PC-3 (cell line): Measurements from ENCODE around the gene SLC38A10. TPM values are rescaled to one million over a fixed set of nuclear protein-coding genes. Genes with fewer than 3 reads are reported as not detected.

Experiments
- ATAC-seq: fragments of 200-7000 bp; cut with Tn5 transposase; 2 replicates; pipeline ENCODE4 v1.9.1; 2020; ENCODE audit warnings: mild to moderate bottlenecking, moderate library complexity
- BruUV-seq: library from RNA; stranded (reverse); fragments of 400-500 nt; replicated peaks from 2 replicates; lab custom pipeline; 2021; lab: Mats Ljungman, UMichigan
- CTCF ChIA-PET: fragments of 300-600 bp; sonication (Branson Sonifier 250); formaldehyde crosslinking; loops from one replicate; lab custom pipeline; 2022; ENCODE audit warnings: antibody characterized with exemption; lab: Charles Lee
- POLR2A ChIA-PET: fragments of 300-600 bp; sonication (Branson Sonifier 250); formaldehyde crosslinking; loops from one replicate; lab custom pipeline; 2022; ENCODE audit warnings: antibody characterized with exemption; ENCODE audit not compliant: unreplicated experiment; lab: Charles Lee
- DNase-seq: peaks from one replicate; pipeline ENCODE4 v3.0.0-alpha.2; 2015
- H2AFZ ChIP-seq: fragments of 300-600 bp; sonication (generic); 2 replicates; pipeline ENCODE4 v1.6.0; 2016; ENCODE audit warnings: antibody characterized with exemption, low read length
- H3F3A ChIP-seq: fragments of 300-600 bp; sonication (generic); one replicate; pipeline ENCODE4 v1.6.0; 2017; ENCODE audit warnings: antibody characterized with exemption, low read length, control low read depth, mild to moderate bottlenecking; ENCODE audit not compliant: unreplicated experiment
- H3K27ac ChIP-seq: fragments of 300-600 bp; sonication (generic); 2 replicates; pipeline ENCODE4 v1.5.1; 2016; ENCODE audit warnings: mild to moderate bottlenecking, low read length
- H3K27me3 ChIP-seq: fragments of 300-600 bp; sonication (generic); 2 replicates; pipeline ENCODE4 v1.6.1; 2016; ENCODE audit warnings: low read length, mixed read lengths
- H3K36me3 ChIP-seq: fragments of 300-600 bp; sonication (generic); 2 replicates; pipeline ENCODE4 v1.6.1; 2016; ENCODE audit warnings: low read depth, mixed run types, low read length, mixed read lengths
- H3K4me1 ChIP-seq: fragments of 300-600 bp; sonication (generic); 2 replicates; pipeline ENCODE4 v1.5.1; 2016; ENCODE audit warnings: low read length; ENCODE audit not compliant: insufficient read depth
- H3K4me2 ChIP-seq: fragments of 300-600 bp; sonication (generic); 2 replicates; pipeline ENCODE4 v1.6.0; 2016; ENCODE audit warnings: low read length
- H3K4me3 ChIP-seq: fragments of 300-600 bp; sonication (generic); 2 replicates; pipeline ENCODE4 v1.5.1; 2016; ENCODE audit warnings: mild to moderate bottlenecking, low read length, mixed read lengths
- H3K79me2 ChIP-seq: fragments of 300-600 bp; sonication (generic); 2 replicates; pipeline ENCODE4 v1.6.1; 2017; ENCODE audit warnings: low read length, mixed read lengths
- H3K9ac ChIP-seq: fragments of 300-600 bp; sonication (generic); 2 replicates; pipeline ENCODE4 v1.6.0; 2016; ENCODE audit warnings: mild to moderate bottlenecking, low read length
- H3K9me2 ChIP-seq: fragments of 300-600 bp; sonication (generic); replicated peaks from 2 replicates; pipeline ENCODE4 v1.6.1; 2016; ENCODE audit warnings: mixed run types, low read length, mixed read lengths
- H3K9me3 ChIP-seq: fragments of 300-600 bp; sonication (generic); 2 replicates; pipeline ENCODE4 v1.6.1; 2016; ENCODE audit warnings: low read length, mixed read lengths
- H4K20me1 ChIP-seq: fragments of 300-600 bp; sonication (generic); 2 replicates; pipeline ENCODE4 v1.6.1; 2016; ENCODE audit warnings: low read length, mixed read lengths
- CTCF ChIP-seq: fragments of 300-600 bp; sonication (generic); conservative IDR thresholded peaks from 2 replicates; pipeline ENCODE4 v1.5.1; 2017; ENCODE audit warnings: antibody characterized with exemption, low read depth, mild to moderate bottlenecking, low read length
- EZH2 ChIP-seq: fragments of 300-600 bp; sonication (generic); IDR thresholded peaks from one replicate; pipeline ENCODE4 v1.6.1; 2017; ENCODE audit warnings: antibody characterized with exemption, mild to moderate bottlenecking, low read length; ENCODE audit not compliant: unreplicated experiment
- EZH2phosphoT487 ChIP-seq: fragments of 300-600 bp; sonication (generic); IDR thresholded peaks from 2 replicates; pipeline ENCODE4 v1.6.1; 2018; ENCODE audit warnings: mild to moderate bottlenecking, antibody characterized with exemption, low read length, borderline replicate concordance
- intact Hi-C: fragments of 100-400 bp; cut with micrococcal nuclease; formaldehyde crosslinking; loops from 2 replicates; pipeline ENCODE4 v1.9.0; 2023
- total RNA-seq: library from RNA; depleted of rRNA; stranded (reverse); fragments of >200 nt; gene quantifications from 2 replicates; pipeline ENCODE4 v1.2.3, GENCODE V29; 2014

Gene SLC38A10
- total RNA-seq, 1 experiment from 2014 or later = 77.8 TPM

- CTCF ChIA-PET = no interaction called here
- POLR2A ChIA-PET = no interaction called here
- Histone ChIP-seq H2AFZ (no peak overlapping the region), H4K20me1 (no peaks in the 10 kb centered on the region), H3K4me3 (no peak overlapping the region), H3K79me2 (no peaks in the 10 kb centered on the region), H3K36me3 (no peaks in the 10 kb centered on the region; the same call in none of the 2 replicates), H3K27ac (no peak overlapping the region), H3K27me3 (no peaks in the 10 kb centered on the region), H3F3A (no peaks in the 10 kb centered on the region), H3K9me2 (no peaks in the 10 kb centered on the region), H3K9ac (no peak overlapping the region), H3K9me3 (no peaks in the 10 kb centered on the region), H3K4me1 (no peaks in the 10 kb centered on the region), H3K4me2 (no peak overlapping the region)
- TF ChIP-seq EZH2phosphoT487 = no peak
- no peak for TF ChIP-seq CTCF
- no peak for TF ChIP-seq EZH2
- ATAC-seq (no peak), DNase-seq (no peak)
- no TSS peak for BruUV-seq
- intact Hi-C loops = no loop called here
These were observed 46.5 kb downstream of the SLC38A10 start for GRCh38 chr17:81248649-81249048.

- Histone ChIP-seq H3K4me1 (no peaks in the 10 kb centered on the region), H3K9me2 (no peaks in the 10 kb centered on the region), H3K9me3 (no peaks in the 10 kb centered on the region), H2AFZ (no peak overlapping the region), H3K27ac (no peak overlapping the region), H3K4me2 (no peak overlapping the region), H4K20me1 (no peaks in the 10 kb centered on the region), H3K4me3 (no peak overlapping the region), H3K27me3 (no peaks in the 10 kb centered on the region), H3K79me2 (no peaks in the 10 kb centered on the region), H3F3A (no peaks in the 10 kb centered on the region), H3K36me3 (no peaks in the 10 kb centered on the region; the same call in none of the 2 replicates), H3K9ac (no peak overlapping the region)
- ATAC-seq = no peak
- ChIA-PET POLR2A (no interaction called here), CTCF (no interaction called here)
- intact Hi-C loops = no loop called here
- no TSS peak for BruUV-seq
- no peak for DNase-seq
- TF ChIP-seq EZH2phosphoT487 (no peak), CTCF (no peak), EZH2 (no peak)
These were observed 47.6 kb downstream of the SLC38A10 start for GRCh38 chr17:81247339-81247990.

GRCh38 chr17:81246679-81247338 lies 48.3 kb downstream of the SLC38A10 start:
- Histone ChIP-seq H3K79me2 (0 out of 2 replicates have a peak, but pooled peaks cover 2% of the 10 kb centered on the region), H3K27me3 (no peaks in the 10 kb centered on the region), H3K27ac (no peak overlapping the region), H2AFZ (no peak overlapping the region), H3K9me2 (no peaks in the 10 kb centered on the region), H3K9ac (no peak overlapping the region), H3F3A (no peaks in the 10 kb centered on the region), H3K9me3 (no peaks in the 10 kb centered on the region), H3K4me2 (no peak overlapping the region), H3K4me3 (no peak overlapping the region), H3K4me1 (no peaks in the 10 kb centered on the region), H3K36me3 (no peaks in the 10 kb centered on the region; the same call in none of the 2 replicates), H4K20me1 (no peaks in the 10 kb centered on the region)
- POLR2A ChIA-PET = no interaction called here
- DNase-seq (no peak), ATAC-seq (no peak)
- intact Hi-C loops = no loop called here
- CTCF ChIA-PET = no interaction called here
- BruUV-seq = TSS peak; percentile 10
- TF ChIP-seq CTCF (no peak), EZH2 (no peak), EZH2phosphoT487 (no peak)
